Hepatocyte (in vitro differentiated cells): ENCODE results near the gene DALRD3.

Experiments used
- CTCF ChIP-seq: fragments of 200-600 bp; sonication (generic); IDR thresholded peaks from 2 replicates; pipeline ENCODE4 v1.5.1; 2016; ENCODE audit warnings: antibody characterized with exemption, mild to moderate bottlenecking; ENCODE audit not compliant: poor library complexity
- EZH2 ChIP-seq: fragments of 200-600 bp; sonication (generic); IDR thresholded peaks from 2 replicates; pipeline ENCODE4 v1.6.1; 2016; ENCODE audit warnings: antibody characterized with exemption, mild to moderate bottlenecking, borderline replicate concordance
- EZH2phosphoT487 ChIP-seq: fragments of 200-600 bp; sonication (generic); IDR thresholded peaks from one replicate; pipeline ENCODE4 v1.6.1; 2018; ENCODE audit warnings: antibody characterized with exemption, mild to moderate bottlenecking, low read depth, moderate library complexity; ENCODE audit not compliant: unreplicated experiment, severe bottlenecking

DNA sequence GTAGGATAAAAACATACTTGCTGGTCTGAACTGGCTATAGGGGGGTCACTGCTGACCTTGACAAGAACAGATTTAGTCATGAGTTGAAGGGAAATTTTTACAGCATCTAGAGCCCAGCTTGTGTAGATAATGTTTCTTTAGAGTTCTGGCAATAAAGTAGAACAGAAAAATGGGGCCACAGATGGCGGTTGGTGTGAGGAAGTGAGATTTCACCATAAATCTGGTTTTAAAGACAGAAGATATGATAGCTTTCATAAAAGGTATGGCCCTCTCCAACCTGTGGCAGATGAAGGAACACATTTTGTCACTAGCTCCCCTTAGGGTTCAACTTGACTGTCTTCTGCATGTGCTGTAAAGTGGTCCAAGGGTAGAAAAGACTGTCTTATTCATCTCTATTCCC is 35.2 kb upstream of the DALRD3 start:
- TF ChIP-seq EZH2 (no peak), CTCF (no peak), EZH2phosphoT487 (no peak)
